WTC11 (cell line): ENCODE measurements around the gene GDAP2.

Experiments
- NR1H2 ChIP-seq: sonication (generic); formaldehyde crosslinking; IDR thresholded peaks from 2 replicates; pipeline ENCODE4 v1.9.0; 2021; ENCODE audit warnings: mild to moderate bottlenecking, moderate library complexity, missing genetic modification reagents
- TF ChIP-seq, protein P1 (sequence below): sonication (generic); formaldehyde crosslinking; IDR thresholded peaks from 2 replicates; pipeline ENCODE4 v1.8.1; 2022; ENCODE audit warnings: low read depth, missing genetic modification reagents, borderline replicate concordance

DNA sequence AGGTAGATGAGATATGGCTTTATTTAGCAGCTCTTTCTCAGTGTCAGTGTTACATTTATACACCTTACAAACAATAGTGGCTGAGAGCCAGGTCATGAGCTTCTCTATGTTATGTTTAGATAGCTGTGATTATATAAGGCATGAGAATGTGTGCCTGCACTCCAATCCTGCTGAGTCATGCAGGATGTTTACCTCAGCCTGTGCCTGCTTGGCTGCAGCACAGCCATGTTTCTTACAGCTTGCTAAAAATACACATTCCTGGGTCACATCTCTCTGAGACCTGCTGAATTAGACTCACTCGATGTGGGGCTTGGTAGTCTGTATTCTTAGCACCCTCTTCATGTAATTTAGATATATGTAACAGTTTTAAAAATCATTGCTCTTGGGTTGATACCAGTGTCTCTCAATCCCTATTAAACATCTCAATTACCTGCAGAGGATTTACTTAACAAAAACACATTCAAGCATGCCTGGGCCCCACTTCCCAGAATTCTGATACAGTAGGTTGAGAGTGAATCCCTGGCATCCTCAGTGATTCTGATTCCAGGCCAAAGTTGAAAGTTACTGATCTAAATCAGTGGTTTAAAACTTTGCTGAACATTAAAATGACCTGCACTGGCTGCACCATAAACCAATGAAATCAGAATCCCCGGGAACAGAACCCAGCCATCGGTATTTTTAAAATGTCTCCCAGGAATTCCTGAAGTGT, 107.5 kb downstream of the GDAP2 start:
- TF ChIP-seq NR1H2 (CRISPR knock-in tag): no peak
- TF ChIP-seq, protein P1, sequence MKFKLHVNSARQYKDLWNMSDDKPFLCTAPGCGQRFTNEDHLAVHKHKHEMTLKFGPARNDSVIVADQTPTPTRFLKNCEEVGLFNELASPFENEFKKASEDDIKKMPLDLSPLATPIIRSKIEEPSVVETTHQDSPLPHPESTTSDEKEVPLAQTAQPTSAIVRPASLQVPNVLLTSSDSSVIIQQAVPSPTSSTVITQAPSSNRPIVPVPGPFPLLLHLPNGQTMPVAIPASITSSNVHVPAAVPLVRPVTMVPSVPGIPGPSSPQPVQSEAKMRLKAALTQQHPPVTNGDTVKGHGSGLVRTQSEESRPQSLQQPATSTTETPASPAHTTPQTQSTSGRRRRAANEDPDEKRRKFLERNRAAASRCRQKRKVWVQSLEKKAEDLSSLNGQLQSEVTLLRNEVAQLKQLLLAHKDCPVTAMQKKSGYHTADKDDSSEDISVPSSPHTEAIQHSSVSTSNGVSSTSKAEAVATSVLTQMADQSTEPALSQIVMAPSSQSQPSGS (CRISPR knock-in tag): no peak
